GM10248 (cell line): ENCODE results near the gene RNF32.

Experiments
- CTCF ChIA-PET: fragments of 300-600 bp; sonication (Branson Sonifier 250); formaldehyde crosslinking; extraction: SDS; loops from one replicate; lab custom pipeline; 2021; ENCODE audit warnings: antibody characterized with exemption; lab: Yijun Ruan, JAX
- POLR2A ChIA-PET: fragments of 350-650 bp; sonication (Branson Sonifier 250); formaldehyde crosslinking; extraction: SDS; loops from one replicate; lab custom pipeline; 2020; ENCODE audit warnings: antibody characterized with exemption; lab: Yijun Ruan, JAX
- DNase-seq: peaks from one replicate; pipeline ENCODE4 v3.0.0; 2012; ENCODE audit errors: extremely low spot score
- TF ChIP-seq, protein P1 (sequence below): IDR thresholded peaks from 2 replicates; pipeline ENCODE4 v1.5.1; 2012; ENCODE audit warnings: mild to moderate bottlenecking, low read depth; ENCODE audit errors: extremely low read depth, missing control alignments, control extremely low read depth

RNF32 gene

GRCh38 chr7:156620291-156620675 is 20.3 kb upstream of the RNF32 start:
- no peak for DNase-seq
- ChIA-PET POLR2A (no interaction called here), CTCF (no interaction called here)
- TF ChIP-seq, protein P1, sequence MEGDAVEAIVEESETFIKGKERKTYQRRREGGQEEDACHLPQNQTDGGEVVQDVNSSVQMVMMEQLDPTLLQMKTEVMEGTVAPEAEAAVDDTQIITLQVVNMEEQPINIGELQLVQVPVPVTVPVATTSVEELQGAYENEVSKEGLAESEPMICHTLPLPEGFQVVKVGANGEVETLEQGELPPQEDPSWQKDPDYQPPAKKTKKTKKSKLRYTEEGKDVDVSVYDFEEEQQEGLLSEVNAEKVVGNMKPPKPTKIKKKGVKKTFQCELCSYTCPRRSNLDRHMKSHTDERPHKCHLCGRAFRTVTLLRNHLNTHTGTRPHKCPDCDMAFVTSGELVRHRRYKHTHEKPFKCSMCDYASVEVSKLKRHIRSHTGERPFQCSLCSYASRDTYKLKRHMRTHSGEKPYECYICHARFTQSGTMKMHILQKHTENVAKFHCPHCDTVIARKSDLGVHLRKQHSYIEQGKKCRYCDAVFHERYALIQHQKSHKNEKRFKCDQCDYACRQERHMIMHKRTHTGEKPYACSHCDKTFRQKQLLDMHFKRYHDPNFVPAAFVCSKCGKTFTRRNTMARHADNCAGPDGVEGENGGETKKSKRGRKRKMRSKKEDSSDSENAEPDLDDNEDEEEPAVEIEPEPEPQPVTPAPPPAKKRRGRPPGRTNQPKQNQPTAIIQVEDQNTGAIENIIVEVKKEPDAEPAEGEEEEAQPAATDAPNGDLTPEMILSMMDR: no peak

GRCh38 chr7:156621652-156622051 is 18.9 kb upstream of the RNF32 start:
- ChIA-PET POLR2A (no interaction called here), CTCF (no interaction called here)
- TF ChIP-seq, protein P1: no peak
- DNase-seq: no peak

GRCh38 chr7:156625580-156625979 is 15.0 kb upstream of the RNF32 start:
- TF ChIP-seq, protein P1: no peak
- DNase-seq: no peak
- POLR2A ChIA-PET: no interaction called here
- CTCF ChIA-PET: no interaction called here

- CTCF ChIA-PET: interaction anchor here (1.2 kb wide), 1 partner anchor 8 kb away, joined by 3 read pairs; no protein-coding TSS in a partner anchor
- POLR2A ChIA-PET: no interaction called here
- TF ChIP-seq, protein P1: no peak
- DNase-seq: no peak
These were observed 14.2 kb upstream of the RNF32 start for GRCh38 chr7:156626220-156626895.

DNA sequence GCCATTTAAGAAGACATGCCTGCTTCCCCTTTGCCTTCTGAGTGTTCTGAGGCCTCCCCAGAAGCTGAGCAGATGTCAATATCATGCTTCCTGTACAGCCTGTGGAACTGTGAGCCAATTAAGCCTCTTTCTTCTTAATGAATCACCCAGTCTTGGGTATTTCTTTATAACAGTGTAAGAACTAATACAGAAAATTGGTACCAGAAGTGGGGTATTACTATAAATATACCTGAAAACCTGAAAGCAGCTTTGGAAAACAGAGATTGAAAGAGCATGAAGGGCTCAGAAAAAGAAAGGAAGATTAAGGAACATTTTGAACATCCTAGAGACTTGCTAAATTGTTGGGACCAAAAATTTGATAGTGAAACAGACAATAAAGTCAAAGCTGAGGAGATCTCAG is 12.0 kb upstream of the RNF32 start:
- TF ChIP-seq, protein P1: no peak
- ChIA-PET POLR2A (no interaction called here), CTCF (no interaction called here)
- DNase-seq: no peak

DNA sequence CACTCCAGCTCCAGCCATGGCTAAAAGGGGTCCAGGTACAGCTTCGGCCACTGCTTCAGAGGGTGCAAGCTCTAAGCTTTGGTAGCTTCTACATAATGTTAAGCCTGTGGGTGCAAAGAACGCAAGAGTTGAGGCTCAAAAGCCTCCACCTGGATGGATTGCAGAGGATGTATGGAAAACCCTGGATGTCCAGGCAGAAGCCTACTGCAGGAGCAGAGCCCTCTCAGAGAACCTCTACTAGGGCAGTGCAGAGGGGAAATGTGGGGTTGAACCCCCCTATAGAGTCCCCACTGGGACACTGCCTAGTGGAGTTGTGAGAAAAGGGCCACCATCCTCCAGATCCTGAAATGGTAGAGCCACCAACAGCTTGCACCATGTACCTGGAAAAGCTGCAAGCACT is 10.7 kb upstream of the RNF32 start:
- no peak for DNase-seq
- TF ChIP-seq, protein P1: no peak
- POLR2A ChIA-PET: no interaction called here
- CTCF ChIA-PET: no interaction called here

- TF ChIP-seq, protein P1: no peak
- POLR2A ChIA-PET: interaction anchor here (0.7 kb wide), 1 partner anchor 1601 kb away, joined by 4 read pairs; no protein-coding TSS in a partner anchor
- DNase-seq: no peak
- CTCF ChIA-PET: interaction anchor here (0.7 to 2.0 kb wide), 3 partner anchors 20 to 168 kb away, joined by 3 to 4 read pairs (median 3); no protein-coding TSS in a partner anchor
These were observed 6.5 kb upstream of the RNF32 start for GRCh38 chr7:156634117-156634516.
